KMS-11 (cell line): ENCODE results near the gene PIH1D1.

Experiments
- H2AFZ ChIP-seq: fragments of 200-600 bp; sonication (generic); 2 replicates; pipeline ENCODE4 v1.6.1; 2016; ENCODE audit warnings: antibody characterized with exemption, mixed run types, low read depth
- H3K27ac ChIP-seq: fragments of 200-600 bp; sonication (generic); 2 replicates; pipeline ENCODE4 v1.6.1; 2016; ENCODE audit warnings: mild to moderate bottlenecking, mixed run types
- H3K27me3 ChIP-seq: fragments of 200-600 bp; sonication (generic); 2 replicates; pipeline ENCODE4 v1.6.1; 2017; ENCODE audit warnings: mild to moderate bottlenecking, low read depth, mixed run types, moderate library complexity; ENCODE audit not compliant: insufficient read depth
- H3K36me3 ChIP-seq: fragments of 200-600 bp; sonication (generic); 2 replicates; pipeline ENCODE4 v1.6.1; 2017; ENCODE audit warnings: mild to moderate bottlenecking, mixed run types; ENCODE audit not compliant: insufficient read depth
- H3K4me1 ChIP-seq: fragments of 200-600 bp; sonication (generic); 2 replicates; pipeline ENCODE4 v1.6.1; 2016; ENCODE audit warnings: mild to moderate bottlenecking, low read depth, mixed run types; ENCODE audit not compliant: poor library complexity, severe bottlenecking
- H3K4me2 ChIP-seq: fragments of 200-600 bp; sonication (generic); 2 replicates; pipeline ENCODE4 v1.7.0; 2016; ENCODE audit warnings: mild to moderate bottlenecking, mixed run types
- H3K4me3 ChIP-seq: fragments of 200-600 bp; sonication (generic); IDR thresholded peaks from 2 replicates; pipeline ENCODE4 v1.6.1; 2017; ENCODE audit warnings: low read depth, low read length, mixed read lengths; ENCODE audit not compliant: insufficient read depth
- H3K79me2 ChIP-seq: fragments of 200-600 bp; sonication (generic); 2 replicates; pipeline ENCODE4 v1.6.1; 2016; ENCODE audit warnings: low read depth, mixed run types; ENCODE audit not compliant: insufficient read depth
- H3K9ac ChIP-seq: fragments of 200-600 bp; sonication (generic); 2 replicates; pipeline ENCODE4 v1.6.1; 2016; ENCODE audit warnings: mild to moderate bottlenecking, mixed run types
- H4K20me1 ChIP-seq: fragments of 200-600 bp; sonication (generic); 2 replicates; pipeline ENCODE4 v1.6.1; 2016; ENCODE audit warnings: mild to moderate bottlenecking, mixed run types; ENCODE audit not compliant: insufficient read depth
- CTCF ChIP-seq: fragments of 200-600 bp; sonication (generic); conservative IDR thresholded peaks from 2 replicates; pipeline ENCODE4 v1.6.1; 2017; ENCODE audit warnings: low read depth, mild to moderate bottlenecking, antibody characterized with exemption, low read length, moderate library complexity, mixed read lengths

PIH1D1 gene

GRCh38 chr19:49417088-49417487 is 34.5 kb downstream of the PIH1D1 start:
- Histone ChIP-seq H3K27me3 (peaks cover 91% of the 10 kb centered on the region), H3K36me3 (no peaks in the 10 kb centered on the region), H3K4me1 (no peaks in the 10 kb centered on the region), H3K9ac (no peak overlapping the region), H3K79me2 (no peaks in the 10 kb centered on the region), H3K4me2 (no peak overlapping the region), H2AFZ (no peak overlapping the region), H3K4me3 (no peak overlapping the region), H3K27ac (no peak overlapping the region), H4K20me1 (no peaks in the 10 kb centered on the region)
- no peak for TF ChIP-seq CTCF

- TF ChIP-seq CTCF, result no peak
- Histone ChIP-seq H3K4me1 (no peaks in the 10 kb centered on the region), H3K4me3 (no peak overlapping the region), H3K79me2 (no peaks in the 10 kb centered on the region), H3K27me3 (peaks cover 92% of the 10 kb centered on the region), H3K4me2 (no peak overlapping the region), H3K36me3 (no peaks in the 10 kb centered on the region), H2AFZ (no peak overlapping the region), H4K20me1 (no peaks in the 10 kb centered on the region), H3K27ac (no peak overlapping the region), H3K9ac (no peak overlapping the region)
Measured at GRCh38 chr19:49415810-49416200, 35.8 kb downstream of the PIH1D1 start.

- Histone ChIP-seq H4K20me1 (no peaks in the 10 kb centered on the region), H2AFZ (no peak overlapping the region), H3K4me3 (no peak overlapping the region), H3K79me2 (no peaks in the 10 kb centered on the region), H3K9ac (no peak overlapping the region), H3K36me3 (no peaks in the 10 kb centered on the region), H3K27me3 (peaks cover 90% of the 10 kb centered on the region), H3K4me1 (peaks cover under 1% of the 10 kb centered on the region), H3K4me2 (no peak overlapping the region), H3K27ac (no peak overlapping the region)
- TF ChIP-seq CTCF, result no peak
Measured at GRCh38 chr19:49415102-49415809, 36.4 kb downstream of the PIH1D1 start.

- TF ChIP-seq CTCF, result no peak
- H3K79me2 ChIP-seq, result no peaks in the 10 kb centered on the region
- H3K4me2 ChIP-seq, result no peak overlapping the region
- H3K9ac ChIP-seq, result no peak overlapping the region
- H4K20me1 ChIP-seq, result no peaks in the 10 kb centered on the region
- peaks cover 89% of the 10 kb centered on the region for H3K27me3 ChIP-seq
- no peak overlapping the region for H3K27ac ChIP-seq
- H3K36me3 ChIP-seq, result no peaks in the 10 kb centered on the region
- H2AFZ ChIP-seq, result no peak overlapping the region
- H3K4me1 ChIP-seq, result peaks cover 10% of the 10 kb centered on the region
- H3K4me3 ChIP-seq, result no peak overlapping the region
Measured at GRCh38 chr19:49414256-49414655, 37.4 kb downstream of the PIH1D1 start.
